HL-60 (cell line): ENCODE results near the gene NDUFS5.
"Not testable (repeated sequence)": the region's sequence is repeated elsewhere in the genome, so short reads cannot be mapped to it uniquely, and the experiment has no call there.

ENCODE experiments used
- DNase-seq, 2 experiments: peaks; one replicate each; pipeline ENCODE4 v3.0.0-alpha.2; 2010 to 2020; ENCODE audit warnings: low read depth in 1 of 2, low spot score in 1 of 2
- H3K27ac ChIP-seq: fragments of 250-450 bp; sonication (Bioruptor Pico); replicated peaks from 2 replicates; pipeline ENCODE4 v1.5.1; 2020; ENCODE audit warnings: mild to moderate bottlenecking, moderate library complexity
- H3K27me3 ChIP-seq: fragments of 250-450 bp; sonication (Bioruptor Pico); 2 replicates; pipeline ENCODE4 v1.5.1; 2021; ENCODE audit warnings: mild to moderate bottlenecking, moderate library complexity; ENCODE audit not compliant: insufficient read depth, poor library complexity, severe bottlenecking
- H3K4me3 ChIP-seq: replicated peaks from 2 replicates; pipeline ENCODE4 v1.5.1; 2011; ENCODE audit warnings: mild to moderate bottlenecking, control low read depth, low read length; ENCODE audit not compliant: insufficient read depth
- GABPA ChIP-seq: IDR thresholded peaks from 2 replicates; pipeline ENCODE4 v1.6.1; 2012; ENCODE audit warnings: low read depth
- POLR2AphosphoS5 ChIP-seq: IDR thresholded peaks from 2 replicates; pipeline ENCODE4 v1.6.1; 2012; ENCODE audit warnings: low read depth
- SPI1 ChIP-seq: IDR thresholded peaks from 2 replicates; pipeline ENCODE4 v1.6.1; 2012; ENCODE audit warnings: low read depth, mild to moderate bottlenecking, borderline replicate concordance
- TF ChIP-seq, protein P1 (sequence below): IDR thresholded peaks from one replicate; pipeline ENCODE4 v1.5.1; 2011; ENCODE audit warnings: low read length, control low read depth, inconsistent platforms; ENCODE audit not compliant: insufficient read depth
- TF ChIP-seq, protein P2 (sequence below): IDR thresholded peaks from 2 replicates; pipeline ENCODE4 v1.6.1; 2012; ENCODE audit warnings: low read depth; ENCODE audit not compliant: insufficient replicate concordance

The NDUFS5 gene

DNA sequence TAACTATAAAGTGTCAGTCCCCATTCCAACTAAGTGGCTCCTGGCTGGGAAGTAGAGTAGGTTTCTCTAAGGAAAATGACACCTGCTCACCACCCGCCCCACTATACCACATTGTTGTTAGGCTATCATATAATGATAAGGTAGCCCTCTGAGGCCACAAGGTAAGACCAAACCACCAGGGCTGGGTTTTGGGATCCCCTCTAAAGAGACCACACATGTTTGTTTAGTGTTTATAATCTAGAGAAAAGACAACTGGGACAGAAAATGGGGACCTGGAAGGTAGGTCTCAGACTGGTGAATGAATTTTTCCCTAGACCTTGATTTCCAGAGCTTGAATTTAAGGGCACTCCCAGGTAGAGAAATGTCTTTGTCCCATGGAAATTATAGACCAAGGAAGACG is 19.9 kb upstream of the NDUFS5 start:
- no peak overlapping the region for H3K27ac ChIP-seq
- no peak overlapping the region for H3K4me3 ChIP-seq
- H3K27me3 ChIP-seq: no peaks in the 10 kb centered on the region
- no peak for DNase-seq
- TF ChIP-seq GABPA (no peak), POLR2AphosphoS5 (no peak), SPI1 (no peak)
- TF ChIP-seq, protein P1, sequence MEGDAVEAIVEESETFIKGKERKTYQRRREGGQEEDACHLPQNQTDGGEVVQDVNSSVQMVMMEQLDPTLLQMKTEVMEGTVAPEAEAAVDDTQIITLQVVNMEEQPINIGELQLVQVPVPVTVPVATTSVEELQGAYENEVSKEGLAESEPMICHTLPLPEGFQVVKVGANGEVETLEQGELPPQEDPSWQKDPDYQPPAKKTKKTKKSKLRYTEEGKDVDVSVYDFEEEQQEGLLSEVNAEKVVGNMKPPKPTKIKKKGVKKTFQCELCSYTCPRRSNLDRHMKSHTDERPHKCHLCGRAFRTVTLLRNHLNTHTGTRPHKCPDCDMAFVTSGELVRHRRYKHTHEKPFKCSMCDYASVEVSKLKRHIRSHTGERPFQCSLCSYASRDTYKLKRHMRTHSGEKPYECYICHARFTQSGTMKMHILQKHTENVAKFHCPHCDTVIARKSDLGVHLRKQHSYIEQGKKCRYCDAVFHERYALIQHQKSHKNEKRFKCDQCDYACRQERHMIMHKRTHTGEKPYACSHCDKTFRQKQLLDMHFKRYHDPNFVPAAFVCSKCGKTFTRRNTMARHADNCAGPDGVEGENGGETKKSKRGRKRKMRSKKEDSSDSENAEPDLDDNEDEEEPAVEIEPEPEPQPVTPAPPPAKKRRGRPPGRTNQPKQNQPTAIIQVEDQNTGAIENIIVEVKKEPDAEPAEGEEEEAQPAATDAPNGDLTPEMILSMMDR: no peak
- TF ChIP-seq, protein P2, sequence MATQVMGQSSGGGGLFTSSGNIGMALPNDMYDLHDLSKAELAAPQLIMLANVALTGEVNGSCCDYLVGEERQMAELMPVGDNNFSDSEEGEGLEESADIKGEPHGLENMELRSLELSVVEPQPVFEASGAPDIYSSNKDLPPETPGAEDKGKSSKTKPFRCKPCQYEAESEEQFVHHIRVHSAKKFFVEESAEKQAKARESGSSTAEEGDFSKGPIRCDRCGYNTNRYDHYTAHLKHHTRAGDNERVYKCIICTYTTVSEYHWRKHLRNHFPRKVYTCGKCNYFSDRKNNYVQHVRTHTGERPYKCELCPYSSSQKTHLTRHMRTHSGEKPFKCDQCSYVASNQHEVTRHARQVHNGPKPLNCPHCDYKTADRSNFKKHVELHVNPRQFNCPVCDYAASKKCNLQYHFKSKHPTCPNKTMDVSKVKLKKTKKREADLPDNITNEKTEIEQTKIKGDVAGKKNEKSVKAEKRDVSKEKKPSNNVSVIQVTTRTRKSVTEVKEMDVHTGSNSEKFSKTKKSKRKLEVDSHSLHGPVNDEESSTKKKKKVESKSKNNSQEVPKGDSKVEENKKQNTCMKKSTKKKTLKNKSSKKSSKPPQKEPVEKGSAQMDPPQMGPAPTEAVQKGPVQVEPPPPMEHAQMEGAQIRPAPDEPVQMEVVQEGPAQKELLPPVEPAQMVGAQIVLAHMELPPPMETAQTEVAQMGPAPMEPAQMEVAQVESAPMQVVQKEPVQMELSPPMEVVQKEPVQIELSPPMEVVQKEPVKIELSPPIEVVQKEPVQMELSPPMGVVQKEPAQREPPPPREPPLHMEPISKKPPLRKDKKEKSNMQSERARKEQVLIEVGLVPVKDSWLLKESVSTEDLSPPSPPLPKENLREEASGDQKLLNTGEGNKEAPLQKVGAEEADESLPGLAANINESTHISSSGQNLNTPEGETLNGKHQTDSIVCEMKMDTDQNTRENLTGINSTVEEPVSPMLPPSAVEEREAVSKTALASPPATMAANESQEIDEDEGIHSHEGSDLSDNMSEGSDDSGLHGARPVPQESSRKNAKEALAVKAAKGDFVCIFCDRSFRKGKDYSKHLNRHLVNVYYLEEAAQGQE: no peak

DNA sequence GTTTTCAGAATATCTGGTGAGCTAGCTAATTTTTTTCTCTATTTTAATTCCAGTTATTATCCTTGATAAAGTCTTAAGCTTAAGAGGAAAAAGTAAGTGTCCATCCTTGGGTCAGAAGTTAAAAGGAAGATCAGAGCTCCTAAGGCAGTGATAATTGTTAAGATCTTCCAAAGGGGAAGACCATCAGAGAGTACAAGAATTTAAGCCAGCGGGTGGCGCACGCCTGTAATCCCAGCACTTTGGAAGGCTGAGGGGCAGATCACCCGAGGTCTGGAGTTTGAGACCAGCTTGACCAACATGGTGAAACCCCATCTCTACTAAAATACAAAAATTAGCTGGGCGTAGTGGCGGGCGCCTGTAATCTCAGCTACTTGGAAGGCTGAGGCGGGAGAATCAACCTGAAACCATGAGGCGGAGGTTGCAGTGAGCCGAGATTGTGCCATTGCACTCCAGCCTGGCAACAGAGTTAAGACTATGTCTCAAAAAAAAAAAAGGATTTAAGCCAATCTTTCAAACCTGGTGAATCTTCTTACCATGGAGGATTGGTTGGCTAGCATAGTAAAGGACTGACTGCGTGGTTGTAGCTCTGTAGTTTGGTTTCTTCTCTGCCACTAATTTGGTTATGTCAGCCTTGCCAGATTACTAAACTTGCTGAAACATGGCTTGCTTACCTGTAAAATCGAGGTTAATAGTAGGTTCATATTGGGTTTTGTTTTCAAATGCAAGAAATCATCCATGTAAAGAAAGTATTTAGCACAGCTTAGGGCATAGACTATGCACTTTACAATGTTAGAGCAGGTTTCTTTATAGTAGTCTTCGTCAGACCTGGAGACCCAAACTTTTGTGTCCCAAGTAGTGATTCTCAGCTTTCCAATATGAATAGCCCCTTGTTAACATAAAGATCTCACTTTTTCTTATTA is 19.2 kb upstream of the NDUFS5 start:
- Histone ChIP-seq H3K27ac (no peak overlapping the region), H3K27me3 (no peaks in the 10 kb centered on the region), H3K4me3 (no peak overlapping the region)
- TF ChIP-seq POLR2AphosphoS5: 0 out of 2 replicates have a peak, but pooled peaks have one; percentile 16
- TF ChIP-seq GABPA: no peak
- TF ChIP-seq, protein P1: no peak
- DNase-seq: no peak

DNA sequence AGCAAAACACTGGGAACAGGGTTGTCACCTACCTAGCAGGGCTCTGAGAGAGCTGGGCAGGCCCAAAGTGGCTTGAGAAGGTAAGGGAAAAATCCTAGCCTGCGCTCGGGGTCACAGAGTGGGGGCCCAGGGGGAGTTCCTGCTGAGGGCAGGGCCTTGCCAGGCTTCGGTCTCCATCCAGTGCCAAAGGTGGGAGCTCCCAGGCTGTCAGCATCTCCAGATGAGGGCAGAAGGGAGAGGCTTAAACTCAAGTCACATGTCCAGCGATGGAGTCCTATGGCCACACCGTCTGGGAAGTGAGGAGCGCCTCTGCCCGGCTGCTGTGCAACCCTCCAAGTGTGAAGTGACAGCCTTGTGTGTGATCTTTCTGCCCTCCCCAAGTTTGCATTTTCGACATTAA is 11.2 kb upstream of the NDUFS5 start:
- not testable (repeated sequence) for H3K4me3 ChIP-seq, DNase-seq, H3K27ac ChIP-seq, H3K27me3 ChIP-seq

DNA sequence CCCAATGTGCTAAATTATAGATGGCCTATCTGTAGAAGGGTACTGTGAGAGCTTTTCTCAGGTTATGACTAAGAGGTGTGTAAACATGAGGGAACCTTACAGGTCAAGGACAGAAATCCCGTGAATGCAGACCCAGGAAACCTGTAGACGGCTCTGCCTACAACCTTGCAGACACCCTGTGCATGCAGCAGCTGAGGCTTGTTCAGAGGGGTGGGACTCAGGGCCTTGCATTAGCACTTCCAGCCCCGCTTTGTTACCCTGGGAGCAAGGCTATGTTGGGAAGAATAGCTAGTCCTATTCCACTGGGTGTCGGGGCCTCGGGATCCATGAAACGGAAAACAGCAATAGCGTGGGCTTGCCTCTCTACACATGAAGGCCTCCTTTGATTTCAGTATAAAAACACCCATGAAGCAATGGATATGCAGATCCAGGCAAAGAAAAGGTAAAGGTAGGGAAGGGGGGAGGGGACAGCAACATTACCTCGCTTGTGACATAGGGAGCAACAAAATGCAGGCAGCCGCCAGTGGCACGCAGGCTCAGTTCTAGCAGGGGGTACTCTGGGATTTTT is 9.5 kb upstream of the NDUFS5 start:
- no peaks in the 10 kb centered on the region for H3K27me3 ChIP-seq
- DNase-seq: no peak
- no peak overlapping the region for H3K4me3 ChIP-seq
- H3K27ac ChIP-seq: no peak overlapping the region
- TF ChIP-seq SPI1 (no peak), POLR2AphosphoS5 (no peak), GABPA (no peak)

DNA sequence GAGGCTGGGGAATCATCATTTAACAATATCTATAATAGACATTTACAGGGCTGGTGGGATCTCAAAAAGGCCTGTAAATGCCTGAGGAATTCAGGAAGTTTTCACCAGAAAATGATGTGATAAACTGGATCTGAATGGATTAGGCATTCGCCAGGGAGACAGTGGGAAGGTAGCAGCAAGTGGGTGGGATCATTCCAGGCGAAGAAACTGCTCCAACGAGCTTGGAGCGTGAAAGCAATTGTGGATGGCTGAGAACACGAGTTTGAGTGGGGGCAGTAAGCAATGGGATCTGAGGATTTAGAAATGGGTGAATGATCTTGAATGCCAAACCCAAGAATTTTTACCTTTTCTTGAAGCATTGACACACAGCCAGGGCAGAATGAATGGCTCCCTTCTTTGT is 8.9 kb upstream of the NDUFS5 start:
- no peak for DNase-seq
- TF ChIP-seq, protein P1: no peak
- TF ChIP-seq GABPA: no peak
- TF ChIP-seq POLR2AphosphoS5: no peak
- TF ChIP-seq, protein P2: no peak
- no peak for TF ChIP-seq SPI1
- H3K4me3 ChIP-seq: no peak overlapping the region
- H3K27ac ChIP-seq: no peak overlapping the region
- no peaks in the 10 kb centered on the region for H3K27me3 ChIP-seq

DNA sequence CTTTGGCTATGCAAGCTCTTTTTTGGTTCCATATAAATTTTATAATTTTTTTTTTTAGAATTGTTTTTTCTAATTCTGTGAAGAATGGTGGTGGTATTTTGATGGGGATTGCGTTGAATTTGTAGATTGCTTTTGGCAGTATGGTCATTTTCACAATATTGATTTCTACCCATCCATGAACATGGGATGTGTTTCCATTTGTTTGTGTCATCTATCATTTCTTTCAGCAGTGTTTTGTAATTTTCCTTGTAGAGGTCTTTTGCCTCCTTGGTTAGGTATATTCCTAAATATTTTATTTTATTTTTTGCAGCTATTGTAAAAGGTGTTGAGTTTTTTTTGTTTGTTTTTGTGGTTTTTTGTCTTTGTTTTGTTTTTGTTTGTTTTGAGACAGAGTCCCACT is 5.7 kb upstream of the NDUFS5 start:
- H3K27me3 ChIP-seq, H3K27ac ChIP-seq, H3K4me3 ChIP-seq, DNase-seq: not testable (repeated sequence)
